Measurements from ENCODE around the gene MALAT1.

GRCh38 chr11:65504674-65505465, 6.0 kb downstream of the MALAT1 start:
- TF ChIP-seq CEBPB (IDR thresholded peaks at IDR 0.05; ENCODE audit: low read depth, low read length) (no peak), BACH1 (IDR thresholded peaks at IDR 0.05; ENCODE audit: low read length) (no peak), EZH2 (IDR thresholded peaks at IDR 0.05; ENCODE audit: low read depth, low read length, severe bottlenecking) (no peak), JUN (IDR thresholded peaks at IDR 0.05; ENCODE audit: low read depth, low read length) (no peak), EP300 (IDR thresholded peaks at IDR 0.05; ENCODE audit: borderline replicate concordance in 1 of 2, low read depth in 2 of 2, low read length in 2 of 2) (no peak), CTCF (IDR thresholded peaks at IDR 0.05; ENCODE audit: control extremely low read depth in 1 of 3, insufficient read depth in 1 of 3, low read depth in 1 of 3, low read length in 3 of 3) (no peak), JUND (IDR thresholded peaks at IDR 0.05; ENCODE audit: low read length) (no peak), MAX (IDR thresholded peaks at IDR 0.05) (no peak), BRCA1 (IDR thresholded peaks at IDR 0.05; ENCODE audit: low read depth, low read length) (no peak), CHD2 (IDR thresholded peaks at IDR 0.05; ENCODE audit: low read length) (no peak), EGR1 (IDR thresholded peaks at IDR 0.05; ENCODE audit: borderline replicate concordance, low read depth, low read length) (no peak)
